ENCODE data around the gene PACRG.
A peak's percentile ranks its signal among the peaks of the same experiment; 100 is the strongest.

Gene PACRG

DNA sequence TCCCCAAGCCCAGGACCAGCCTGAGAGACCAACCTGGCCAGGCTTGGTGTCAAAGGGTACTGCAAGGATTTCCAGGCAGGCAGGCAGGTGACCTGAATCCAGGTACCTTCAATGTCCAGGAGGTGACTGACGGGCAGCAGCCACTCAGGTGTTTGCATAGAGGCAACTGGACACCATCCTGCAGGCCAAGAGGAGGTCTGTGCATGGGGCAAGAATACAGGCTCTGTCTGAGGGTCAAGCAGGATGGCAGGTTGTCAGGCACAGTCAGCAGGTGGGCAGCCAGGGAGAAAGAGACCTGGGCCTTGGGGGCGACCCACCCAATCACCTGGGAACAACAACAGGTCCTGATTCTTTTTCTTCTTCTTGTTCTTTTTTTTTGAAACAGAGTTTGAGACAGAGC lies 527.5 kb downstream of the PACRG start:
- DNase-seq: no peak

- DNase-seq: no peak
Observed at GRCh38 chr6:163259689-163260088, 531.9 kb downstream of the PACRG start.

DNA sequence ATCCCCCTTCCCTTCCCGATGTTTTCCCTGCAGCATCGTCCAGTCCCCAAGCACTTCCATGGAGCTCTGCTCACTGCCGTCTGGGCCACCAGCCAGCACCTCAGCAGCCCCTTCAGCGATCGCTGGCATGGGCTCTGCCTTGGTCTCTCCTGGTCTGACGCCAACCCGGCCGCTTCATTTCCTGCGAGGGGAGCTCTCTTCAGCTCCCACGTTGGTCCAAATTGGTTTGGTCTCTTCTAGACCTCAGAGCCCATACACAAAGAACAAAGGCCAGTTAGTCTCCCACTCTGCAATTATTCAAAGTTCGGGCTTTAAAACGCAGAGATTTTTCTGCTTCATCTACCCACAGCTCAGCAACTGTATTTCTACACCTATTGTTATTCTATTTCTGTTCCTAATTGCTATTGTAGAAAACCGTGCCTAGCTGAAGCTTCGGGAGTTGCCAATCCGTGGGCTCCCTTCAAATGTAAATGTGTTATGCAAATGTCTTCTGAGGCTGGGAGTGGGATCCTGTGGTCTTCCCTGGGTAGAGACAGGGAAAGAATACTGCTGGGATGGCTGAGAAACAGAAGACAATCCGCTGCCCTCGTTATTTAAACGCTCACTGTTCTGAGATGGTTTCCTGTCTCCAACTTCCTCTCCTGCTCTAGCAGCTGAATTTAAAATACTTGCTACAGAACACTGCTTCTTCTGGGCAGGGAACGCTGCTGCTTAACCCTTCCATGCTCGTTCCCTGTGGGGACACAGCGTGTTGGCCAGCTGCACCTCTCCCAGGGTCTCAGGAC lies 532.5 kb downstream of the PACRG start:
- peak; percentile 96 for DNase-seq

DNA sequence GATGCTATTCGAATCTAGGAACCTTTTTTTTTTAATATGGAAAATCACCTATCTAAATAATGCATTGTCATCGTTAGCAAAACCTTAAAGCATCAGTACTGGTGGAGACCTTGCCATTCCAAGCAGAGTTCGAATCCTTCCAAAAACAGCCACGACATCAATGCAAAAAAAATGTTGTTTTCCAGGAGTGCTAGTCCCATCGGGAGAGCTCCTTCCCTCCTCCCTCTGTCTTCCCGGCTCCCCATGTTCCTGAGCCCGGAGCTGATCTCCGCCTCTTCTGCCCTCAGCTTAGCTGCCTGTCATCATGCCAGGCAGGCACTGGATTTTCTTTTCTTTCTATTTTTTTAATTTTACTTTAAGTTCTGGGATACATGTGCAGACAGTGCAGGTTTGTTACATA lies 533.1 kb downstream of the PACRG start:
- no peak for DNase-seq

DNA sequence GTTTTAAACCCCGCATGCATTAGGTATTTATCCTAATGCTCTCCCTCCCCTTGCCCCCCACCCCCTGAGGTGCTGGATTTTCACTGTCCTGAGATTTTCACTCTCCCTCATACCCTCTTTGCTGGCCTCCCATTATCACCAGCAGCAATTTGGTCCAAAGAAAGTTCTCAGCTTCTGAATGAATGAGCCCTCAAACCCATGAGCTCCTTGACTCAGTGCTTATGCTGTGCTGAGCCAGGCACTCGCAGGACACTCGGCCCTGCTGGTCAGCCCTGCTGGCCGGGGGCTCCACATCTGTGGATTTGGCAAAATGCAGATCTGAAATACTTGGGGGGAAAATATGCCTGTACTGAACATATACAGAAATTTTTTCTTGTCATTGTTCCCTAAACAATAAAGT lies 533.6 kb downstream of the PACRG start:
- DNase-seq: no peak

- DNase-seq: no peak
Observed at GRCh38 chr6:163262080-163262479, 534.3 kb downstream of the PACRG start.

DNA sequence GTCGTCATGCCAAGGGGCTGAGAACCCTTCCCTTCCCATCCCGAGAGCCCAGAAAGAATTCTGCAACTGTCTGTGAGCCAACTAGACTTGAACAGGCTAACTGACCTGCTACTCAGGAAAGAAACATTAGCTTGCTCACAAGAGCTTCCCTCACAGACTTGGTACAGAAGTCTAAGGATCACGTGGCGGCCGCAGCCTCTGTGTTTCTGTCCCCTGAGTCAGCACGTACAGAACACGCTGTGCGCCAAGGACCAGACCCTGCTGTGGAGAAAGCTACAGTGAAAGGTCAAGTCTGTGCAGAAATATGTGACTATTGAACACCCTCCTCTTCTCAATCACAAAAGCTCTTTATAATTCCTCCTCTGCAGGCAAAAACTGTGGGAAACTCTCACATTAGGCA lies 535.4 kb downstream of the PACRG start:
- no peak for DNase-seq

- DNase-seq: no peak
Observed at GRCh38 chr6:163263998-163264661, 536.4 kb downstream of the PACRG start.

DNA sequence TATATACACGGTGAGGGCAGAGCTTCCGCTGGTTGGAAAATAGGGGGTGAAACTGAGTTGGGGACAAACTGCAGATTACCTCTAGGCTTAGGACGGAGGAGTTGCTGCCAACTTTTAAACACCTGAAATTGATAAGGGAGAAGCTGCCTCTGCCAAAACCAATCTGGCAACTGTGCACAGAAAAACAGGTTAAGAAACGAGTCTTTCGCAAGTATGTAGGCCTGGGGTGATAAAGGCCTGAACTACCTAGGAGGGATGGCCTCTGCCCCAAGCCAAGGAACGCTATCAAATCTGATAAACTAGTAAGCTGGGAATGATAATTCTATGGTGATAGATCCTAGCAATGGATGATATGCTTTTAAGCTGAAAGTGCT lies 536.9 kb downstream of the PACRG start:
- no peak for DNase-seq

DNA sequence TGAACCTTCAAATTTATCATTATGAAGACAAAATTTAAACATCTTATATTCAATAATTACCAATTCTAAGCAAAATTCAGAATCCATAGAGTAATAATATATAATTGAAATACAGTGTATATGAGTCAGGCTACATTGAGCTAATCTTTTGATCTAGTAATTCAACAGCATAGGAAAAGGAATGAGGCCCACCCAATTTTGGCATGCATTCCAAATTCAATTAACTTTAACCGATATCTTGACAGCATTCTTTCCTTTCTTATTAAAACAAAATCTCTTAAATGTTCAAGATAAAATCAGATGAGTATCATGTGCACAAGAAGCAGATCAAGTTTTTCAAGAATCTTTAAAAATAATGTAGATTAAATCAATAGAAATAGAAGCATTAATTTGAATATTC lies 553.9 kb downstream of the PACRG start:
- DNase-seq: no peak

GRCh38 chr6:163282672-163283071 lies 554.9 kb downstream of the PACRG start:
- DNase-seq: no peak

GRCh38 chr6:163284151-163284550 lies 556.4 kb downstream of the PACRG start:
- DNase-seq: no peak

DNA sequence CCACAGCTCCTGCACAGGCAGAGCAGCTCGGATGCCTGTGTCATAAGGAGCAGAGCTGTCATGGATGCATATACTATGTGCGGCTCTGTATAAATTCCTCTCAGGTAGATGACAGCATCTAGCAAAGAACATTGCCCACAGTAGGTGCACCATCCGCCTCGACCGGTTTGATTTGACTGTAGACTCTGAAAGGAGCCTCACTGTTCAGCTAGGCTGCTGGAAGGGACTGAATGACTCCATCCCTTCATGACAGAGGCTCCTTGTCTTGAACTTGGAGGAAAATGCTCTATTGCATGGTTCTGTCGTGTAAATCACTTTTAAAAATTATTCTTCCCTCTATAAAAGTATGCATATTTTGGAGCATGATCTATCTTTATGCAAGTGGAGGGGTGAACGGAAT lies 557.9 kb downstream of the PACRG start:
- no peak for DNase-seq

GRCh38 chr6:163287626-163288025 lies 559.9 kb downstream of the PACRG start:
- DNase-seq: no peak

DNA sequence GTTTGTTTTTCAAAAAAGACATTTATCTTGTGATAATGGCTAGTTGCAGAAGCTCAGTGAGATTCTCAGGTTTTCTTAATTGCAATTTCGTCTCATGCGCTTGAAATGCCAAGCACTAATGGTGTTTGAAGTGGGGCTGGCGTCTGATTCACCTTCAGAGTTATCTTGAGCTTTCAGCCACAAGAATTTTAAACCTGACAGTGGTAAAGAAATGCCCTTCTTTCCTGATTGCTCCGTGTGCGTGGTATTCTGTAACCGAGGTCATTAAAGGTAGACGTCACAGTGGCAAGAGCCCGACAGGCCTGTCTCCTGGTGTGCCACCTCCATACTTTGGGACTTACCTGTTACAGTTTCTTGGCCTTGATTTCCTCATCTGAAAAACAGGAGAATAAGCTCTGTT lies 560.3 kb downstream of the PACRG start:
- no peak for DNase-seq

DNA sequence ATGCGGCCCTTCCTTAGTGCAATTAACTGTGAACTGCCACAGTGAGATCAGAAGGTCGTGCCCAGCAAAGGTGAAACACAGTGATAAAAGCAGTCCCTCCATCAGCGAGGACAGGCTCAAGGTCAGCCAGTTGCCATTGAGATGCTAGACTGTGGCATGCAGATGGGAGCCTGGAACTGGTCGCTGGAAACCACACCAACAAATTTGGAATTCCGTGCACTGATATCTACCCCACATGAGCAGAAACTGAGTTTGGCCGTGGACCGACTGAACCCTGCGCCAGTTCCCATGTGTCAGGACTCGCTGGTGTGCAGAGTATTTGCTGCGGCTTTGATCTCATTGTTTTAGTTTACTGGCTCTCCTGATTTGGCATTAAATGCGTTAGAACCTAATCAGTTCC lies 561.1 kb downstream of the PACRG start:
- DNase-seq: no peak

- no peak for DNase-seq
Observed at GRCh38 chr6:163289447-163289846, 561.7 kb downstream of the PACRG start.

DNA sequence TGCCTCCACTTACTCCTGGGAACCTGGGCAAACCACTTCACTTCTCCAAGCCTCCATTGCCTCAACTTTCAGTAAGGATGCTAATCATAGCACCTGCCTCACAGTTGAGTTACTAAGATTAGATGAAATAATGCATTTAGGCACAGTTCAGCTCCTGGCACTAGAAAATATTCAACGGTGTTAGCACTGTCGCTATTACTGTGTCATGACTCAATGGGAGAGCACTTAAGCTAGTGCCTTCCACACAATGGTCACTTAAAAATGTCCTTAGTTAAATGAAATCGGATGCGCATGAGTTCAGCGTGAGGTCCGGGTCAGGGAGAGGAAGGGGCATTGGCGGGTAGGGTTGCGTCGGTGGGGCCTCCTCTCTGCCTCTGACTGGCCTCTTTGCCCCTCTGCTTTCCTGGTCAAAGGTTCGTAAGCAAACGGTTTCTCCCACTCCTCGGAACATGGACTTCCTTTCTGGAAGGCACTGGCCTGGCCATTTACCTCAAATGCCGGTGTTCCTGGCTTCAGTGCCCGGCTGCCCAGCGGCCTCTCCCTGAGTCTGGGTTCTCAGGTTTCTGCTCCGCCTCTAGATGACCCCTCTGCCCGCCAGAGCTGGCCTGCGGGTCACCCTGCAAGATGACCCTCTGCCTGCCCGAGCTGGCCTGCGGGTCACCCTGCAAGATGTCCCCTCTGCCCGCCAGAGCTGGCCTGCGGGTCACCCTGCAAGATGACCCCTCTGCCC lies 562.9 kb downstream of the PACRG start:
- DNase-seq: no peak

GRCh38 chr6:163291622-163292021 lies 563.8 kb downstream of the PACRG start:
- no peak for DNase-seq

DNA sequence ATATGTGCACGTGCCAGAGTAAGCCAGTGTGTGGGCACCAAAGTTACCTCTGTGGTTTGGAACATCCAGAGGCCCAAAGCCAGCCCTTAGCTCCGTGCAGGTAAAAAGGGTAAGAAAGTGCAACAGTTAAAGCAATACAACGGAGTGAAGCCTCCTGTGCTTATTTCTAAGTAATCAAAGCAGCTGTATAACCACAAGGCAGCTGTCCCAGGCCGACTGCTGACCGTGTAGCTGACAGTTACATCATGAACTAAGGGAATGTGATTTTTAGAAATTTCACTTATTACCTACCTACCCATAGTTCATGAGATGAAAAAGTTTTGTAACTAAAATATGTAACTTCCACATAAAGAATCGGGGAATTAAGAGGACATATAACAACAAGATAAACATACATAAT lies 565.5 kb downstream of the PACRG start:
- DNase-seq: no peak

DNA sequence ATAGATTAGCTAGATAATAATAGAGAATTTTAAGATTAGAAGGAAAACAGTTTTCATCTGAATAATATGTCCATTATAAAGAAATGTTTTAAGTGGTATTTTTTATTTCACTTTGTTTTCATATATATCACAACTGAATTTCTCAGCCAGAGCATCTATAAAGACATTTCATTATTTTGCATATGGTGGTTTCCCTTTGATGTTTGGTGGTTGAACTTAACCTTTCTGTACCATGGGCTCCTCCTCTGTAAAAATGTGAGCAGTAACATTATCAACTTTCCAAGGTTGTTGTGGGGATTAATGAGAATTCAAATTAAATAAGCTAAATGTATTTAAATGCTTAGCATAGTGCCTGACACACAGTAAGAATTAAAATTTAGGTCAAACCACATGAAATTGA lies 567.0 kb downstream of the PACRG start:
- no peak for DNase-seq

GRCh38 chr6:163296835-163297519 lies 569.2 kb downstream of the PACRG start:
- DNase-seq: no peak

DNA sequence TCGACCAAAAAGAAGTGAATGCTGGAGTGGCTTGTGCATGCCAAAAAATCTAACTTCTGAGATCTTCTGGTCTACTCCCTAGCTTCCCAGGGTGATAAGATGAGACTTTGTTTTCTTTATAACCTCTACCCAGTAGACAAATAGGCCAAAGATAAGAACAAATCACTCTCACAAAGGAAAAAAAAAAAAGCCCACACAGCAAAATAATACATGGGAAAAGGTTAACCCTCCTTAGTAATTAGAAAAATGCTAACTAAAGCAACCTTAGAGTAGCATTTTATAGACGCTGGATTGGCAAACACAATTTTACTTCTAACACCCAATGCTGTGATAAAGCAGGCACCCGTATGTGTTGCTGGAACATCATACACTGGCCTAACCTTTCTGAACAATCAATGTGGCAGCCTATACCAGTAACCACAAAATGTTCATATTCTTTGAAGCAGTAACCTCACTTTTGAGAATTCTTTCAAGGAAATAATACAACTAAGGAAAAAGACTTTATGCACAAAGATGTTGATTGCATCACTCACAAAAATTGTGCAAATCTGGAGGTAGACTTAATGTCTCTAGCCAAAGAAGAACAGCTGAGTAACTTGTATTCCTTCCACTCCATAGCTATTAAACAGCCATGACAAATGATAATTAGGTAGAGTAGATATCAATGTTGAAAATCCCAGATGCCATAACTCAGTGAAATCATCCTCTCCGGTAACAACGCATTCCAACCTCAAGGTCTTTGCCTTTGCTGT lies 570.5 kb downstream of the PACRG start:
- DNase-seq: no peak

Measured in NCI-H1092 treated with DMSO at 0.1 percent for 48 hours (cell line).